NCI-H1930 (cell line): ENCODE measurements around the gene ETV6.

ENCODE experiments used
- DNase-seq, 2 experiments: peaks; one replicate each; lab custom pipeline; 2025; lab: John Stamatoyannopoulos, UW

ETV6 gene

GRCh38 chr12:11741434-11742092 is 92.1 kb downstream of the ETV6 start:
- no peak for DNase-seq

- DNase-seq, result no peak
These were observed 94.2 kb downstream of the ETV6 start for GRCh38 chr12:11743423-11744409.

GRCh38 chr12:11744410-11744801 is 94.9 kb downstream of the ETV6 start:
- DNase-seq, result no peak

- no peak for DNase-seq
These were observed 95.6 kb downstream of the ETV6 start for GRCh38 chr12:11745113-11745512.

GRCh38 chr12:11746024-11746771 is 96.7 kb downstream of the ETV6 start:
- DNase-seq, result no peak

- no peak for DNase-seq
These were observed 97.7 kb downstream of the ETV6 start for GRCh38 chr12:11746940-11747716.

GRCh38 chr12:11747969-11748368 is 98.5 kb downstream of the ETV6 start:
- no peak for DNase-seq

GRCh38 chr12:11748903-11749302 is 99.4 kb downstream of the ETV6 start:
- no peak for DNase-seq

GRCh38 chr12:11749943-11750690 is 100.6 kb downstream of the ETV6 start:
- DNase-seq, result no peak

- no peak for DNase-seq
These were observed 103.1 kb downstream of the ETV6 start for GRCh38 chr12:11752403-11753149.

GRCh38 chr12:11753150-11753499 is 103.7 kb downstream of the ETV6 start:
- no peak for DNase-seq

GRCh38 chr12:11753826-11754225 is 104.4 kb downstream of the ETV6 start:
- no peak for DNase-seq

GRCh38 chr12:11754256-11754655 is 104.8 kb downstream of the ETV6 start:
- no peak for DNase-seq

GRCh38 chr12:11755302-11755930 is 105.9 kb downstream of the ETV6 start:
- DNase-seq, result no peak

GRCh38 chr12:11756022-11756421 is 106.5 kb downstream of the ETV6 start:
- no peak for DNase-seq

GRCh38 chr12:11756523-11756922 is 107.0 kb downstream of the ETV6 start:
- DNase-seq, result no peak

GRCh38 chr12:11757095-11757494 is 107.6 kb downstream of the ETV6 start:
- no peak for DNase-seq

GRCh38 chr12:11757531-11757930 is 108.1 kb downstream of the ETV6 start:
- DNase-seq, result no peak

GRCh38 chr12:11758087-11758486 is 108.6 kb downstream of the ETV6 start:
- DNase-seq, result no peak
